Uterus (tissue), 4 donors: Measurements from ENCODE around the gene CLDN18. TPM values are rescaled to one million over a fixed set of nuclear protein-coding genes. Genes with fewer than 3 reads are reported as not detected.

Experiments
- DNase-seq, 2 donors: peaks; one replicate each; pipeline ENCODE4 v3.0.0-alpha.2; 2019 to 2020
- H3K27ac ChIP-seq, 2 donors: fragments of 200-600 bp; sonication (generic); 1 replicate in 1 of 2; 2 replicates in 1 of 2; pipeline ENCODE4 v1.5.1; 2016 to 2018
- H3K27me3 ChIP-seq, 2 donors: fragments of 200-600 bp; sonication (generic); one replicate each; pipeline ENCODE4 v1.5.1; 2018 to 2019; ENCODE audit warnings: control low read depth in 1 of 2
- H3K36me3 ChIP-seq, 2 donors: fragments of 200-600 bp; sonication (generic); one replicate each; pipeline ENCODE4 v1.5.1; 2019; ENCODE audit warnings: control low read depth in 1 of 2
- H3K4me1 ChIP-seq, 2 donors: fragments of 200-600 bp; sonication (generic); one replicate each; pipeline ENCODE4 v1.5.1; 2018 to 2019; ENCODE audit warnings: control low read depth in 1 of 2
- H3K4me3 ChIP-seq, 2 donors: fragments of 200-600 bp; sonication (generic); 1 replicate in 1 of 2; 2 replicates in 1 of 2; pipeline ENCODE4 v1.5.1; 2018 to 2019; ENCODE audit warnings: mild to moderate bottlenecking in 1 of 2
- H3K9me3 ChIP-seq, 2 donors: fragments of 200-600 bp; sonication (generic); one replicate each; pipeline ENCODE4 v1.5.1; 2019; ENCODE audit warnings: control low read depth in 1 of 2
- CTCF ChIP-seq, 4 experiments: fragments of 200-600 bp in 2 of 4; fragments of 450-650 bp in 2 of 4; sonication (generic) in 2 of 4; IDR thresholded peaks; one replicate each; pipeline ENCODE4 v1.5.1; 2016 to 2019; ENCODE audit warnings: antibody characterized with exemption in 4 of 4, mild to moderate bottlenecking in 2 of 4, moderate library complexity in 1 of 4
- POLR2A ChIP-seq, 2 donors: fragments of 450-650 bp; IDR thresholded peaks; one replicate each; pipeline ENCODE4 v1.6.1; 2016; ENCODE audit warnings: antibody characterized with exemption in 2 of 2, mild to moderate bottlenecking in 1 of 2, moderate library complexity in 1 of 2
- intact Hi-C: fragments of 100-400 bp; cut with DNase I; formaldehyde crosslinking; loops from one replicate; pipeline ENCODE4 v1.15.1; 2023; ENCODE audit warnings: low total_unique reads
- total RNA-seq, 4 donors: library from RNA; depleted of rRNA in 3 of 4; stranded (reverse); fragments of >200 nt in 3 of 4; gene quantifications; one replicate each; pipeline versions ENCODE4 v1.1.0 to v1.2.4, GENCODE V29; 2014 to 2023
- donor health status: DM: yes; HTN: yes; CAD: no.

Gene CLDN18
- total RNA-seq, 4 donors from 2014 or later, result not detected

GRCh38 chr3:138060792-138061191 is 50.8 kb downstream of the CLDN18 start:
- Histone ChIP-seq H3K36me3 (no peaks in the 10 kb centered on the region), H3K27ac (no peak overlapping the region), H3K4me3 (no peak overlapping the region), H3K27me3 (no peaks in the 10 kb centered on the region), H3K4me1 (no peaks in the 10 kb centered on the region), H3K9me3 (no peaks in the 10 kb centered on the region)
- no peak for DNase-seq
- no peak for TF ChIP-seq POLR2A (IDR thresholded peaks at IDR 0.05)
- intact Hi-C loops, result no loop called here

GRCh38 chr3:138062037-138062436 is 52.1 kb downstream of the CLDN18 start:
- TF ChIP-seq POLR2A (IDR thresholded peaks at IDR 0.05), result no peak
- TF ChIP-seq CTCF (IDR thresholded peaks at IDR 0.05), result no peak
- H3K9me3 ChIP-seq, result no peaks in the 10 kb centered on the region
- H3K27me3 ChIP-seq, result no peaks in the 10 kb centered on the region
- H3K36me3 ChIP-seq, result no peaks in the 10 kb centered on the region
- H3K4me1 ChIP-seq, result no peaks in the 10 kb centered on the region
- no peak overlapping the region for H3K4me3 ChIP-seq
- intact Hi-C loops, result no loop called here
- no peak overlapping the region for H3K27ac ChIP-seq
- DNase-seq, result no peak

- TF ChIP-seq CTCF (IDR thresholded peaks at IDR 0.05) (no peak), POLR2A (IDR thresholded peaks at IDR 0.05) (no peak)
- intact Hi-C loops, result no loop called here
- no peaks in the 10 kb centered on the region for H3K4me1 ChIP-seq
- H3K27me3 ChIP-seq, result no peaks in the 10 kb centered on the region
- H3K27ac ChIP-seq, result no peak overlapping the region
- no peak overlapping the region for H3K4me3 ChIP-seq
- no peaks in the 10 kb centered on the region for H3K9me3 ChIP-seq
- no peak for DNase-seq
- no peaks in the 10 kb centered on the region for H3K36me3 ChIP-seq
Measured at GRCh38 chr3:138062626-138063025, 52.7 kb downstream of the CLDN18 start.

- Histone ChIP-seq H3K4me3 (no peak overlapping the region), H3K36me3 (no peaks in the 10 kb centered on the region), H3K4me1 (no peaks in the 10 kb centered on the region), H3K9me3 (no peaks in the 10 kb centered on the region), H3K27ac (no peak overlapping the region), H3K27me3 (no peaks in the 10 kb centered on the region)
- DNase-seq, result no peak
- TF ChIP-seq CTCF (IDR thresholded peaks at IDR 0.05) (no peak), POLR2A (IDR thresholded peaks at IDR 0.05) (no peak)
- intact Hi-C loops, result no loop called here
Measured at GRCh38 chr3:138063416-138063815, 53.5 kb downstream of the CLDN18 start.

- H3K27ac ChIP-seq, result no peak overlapping the region
- no peak for TF ChIP-seq CTCF (IDR thresholded peaks at IDR 0.05)
- no peak for TF ChIP-seq POLR2A (IDR thresholded peaks at IDR 0.05)
- no peak overlapping the region for H3K4me3 ChIP-seq
- no peaks in the 10 kb centered on the region for H3K36me3 ChIP-seq
- DNase-seq, result no peak
- intact Hi-C loops, result loop anchor here (5.0 kb wide), 1 partner anchor 51 kb away; the partner anchor contains the start of gene DZIP1L
- H3K9me3 ChIP-seq, result no peaks in the 10 kb centered on the region
- no peaks in the 10 kb centered on the region for H3K4me1 ChIP-seq
- no peaks in the 10 kb centered on the region for H3K27me3 ChIP-seq
Measured at GRCh38 chr3:138065949-138066348, 56.0 kb downstream of the CLDN18 start.

GRCh38 chr3:138066383-138066782 is 56.4 kb downstream of the CLDN18 start:
- Histone ChIP-seq H3K4me1 (no peaks in the 10 kb centered on the region), H3K36me3 (no peaks in the 10 kb centered on the region)

More at GRCh38 chr3:138066383-138066782, 56.4 kb downstream of the CLDN18 start:
- H3K27me3 ChIP-seq, result no peaks in the 10 kb centered on the region
- no peak for DNase-seq
- intact Hi-C loops, result loop anchor here (5.0 kb wide), 1 partner anchor 51 kb away; the partner anchor contains the start of gene DZIP1L
- no peak overlapping the region for H3K4me3 ChIP-seq
- TF ChIP-seq POLR2A (IDR thresholded peaks at IDR 0.05) (no peak), CTCF (IDR thresholded peaks at IDR 0.05) (no peak)
- H3K9me3 ChIP-seq, result no peaks in the 10 kb centered on the region
- no peak overlapping the region for H3K27ac ChIP-seq
